ENCODE results near the gene ABCA2. TPM values are rescaled to one million over a fixed set of nuclear protein-coding genes. Genes with fewer than 3 reads are reported as not detected.

ABCA2 gene
- total RNA-seq, 1 experiment from 2014 or later = 22.4 TPM

GRCh38 chr9:137076636-137077009 is 48.6 kb upstream of the ABCA2 start:
- peaks cover 46% of the 10 kb centered on the region for H3K27me3 Mint-ChIP-seq (ENCODE audit: low read depth)
- peaks cover 7% of the 10 kb centered on the region; the same call in 1 of the 2 replicates for H3K27me3 ChIP-seq (ENCODE audit: insufficient read depth, low read length)

More at GRCh38 chr9:137076636-137077009, 48.6 kb upstream of the ABCA2 start:
- no peak overlapping the region for H3T11ph ChIP-seq (ENCODE audit: low read length)
- no peak overlapping the region for H2BK12ac ChIP-seq (ENCODE audit: insufficient read length, low read depth, low read length)
- no peak overlapping the region for H3K23ac ChIP-seq (ENCODE audit: insufficient read length, low read depth, low read length)
- no peak overlapping the region for H4K5ac ChIP-seq (ENCODE audit: insufficient read length, low read depth, low read length)
- no peaks in the 10 kb centered on the region for H3K9me3 ChIP-seq (ENCODE audit: control insufficient read depth, low read depth, low read length)
- H3K14ac ChIP-seq (ENCODE audit: insufficient read depth, low read length) = no peak overlapping the region
- no peak overlapping the region for H4K91ac ChIP-seq (ENCODE audit: insufficient read length, low read depth, low read length)
- peaks cover 17% of the 10 kb centered on the region for H3K23me2 ChIP-seq (ENCODE audit: insufficient read length, low read depth, low read length, poor library complexity, severe bottlenecking)
- H4K20me1 ChIP-seq (ENCODE audit: control insufficient read depth, insufficient read depth, insufficient read length) = peaks cover 3% of the 10 kb centered on the region
- H3K56ac ChIP-seq (ENCODE audit: insufficient read length, low read depth, low read length) = no peak overlapping the region
- no CpG with 5 or more reads among the region's 15 CpGs for WGBS (ENCODE audit: extremely low coverage, insufficient read length, low lambda C conversion rate)
- H3K4me2 ChIP-seq (ENCODE audit: insufficient read depth, insufficient read length, low read length) = peak overlapping the region; percentile 77
- Mint-ChIP-seq H3K4me1 (peaks cover 11 to 22% of the 10 kb centered on the region in 2 experiments), H3K9me3 (no peaks in the 10 kb centered on the region; a peak in 1 of 5 replicates), H3K36me3 (ENCODE audit: insufficient read depth in 1 of 3, low read depth in 3 of 3) (no peaks in the 10 kb centered on the region; a peak in 1 of 7 replicates), H3K27ac (no peak overlapping the region), H3K4me3 (peak overlapping the region; percentile 52 to 66; a peak in 4 of 5 replicates)
- H3K18ac ChIP-seq (ENCODE audit: insufficient read length, low read depth, low read length) = no peak overlapping the region
- H2AK5ac ChIP-seq (ENCODE audit: insufficient read length, low read length) = no peak overlapping the region
- H3K4ac ChIP-seq (ENCODE audit: low read depth, low read length) = no peak overlapping the region
- TF ChIP-seq, protein P1, sequence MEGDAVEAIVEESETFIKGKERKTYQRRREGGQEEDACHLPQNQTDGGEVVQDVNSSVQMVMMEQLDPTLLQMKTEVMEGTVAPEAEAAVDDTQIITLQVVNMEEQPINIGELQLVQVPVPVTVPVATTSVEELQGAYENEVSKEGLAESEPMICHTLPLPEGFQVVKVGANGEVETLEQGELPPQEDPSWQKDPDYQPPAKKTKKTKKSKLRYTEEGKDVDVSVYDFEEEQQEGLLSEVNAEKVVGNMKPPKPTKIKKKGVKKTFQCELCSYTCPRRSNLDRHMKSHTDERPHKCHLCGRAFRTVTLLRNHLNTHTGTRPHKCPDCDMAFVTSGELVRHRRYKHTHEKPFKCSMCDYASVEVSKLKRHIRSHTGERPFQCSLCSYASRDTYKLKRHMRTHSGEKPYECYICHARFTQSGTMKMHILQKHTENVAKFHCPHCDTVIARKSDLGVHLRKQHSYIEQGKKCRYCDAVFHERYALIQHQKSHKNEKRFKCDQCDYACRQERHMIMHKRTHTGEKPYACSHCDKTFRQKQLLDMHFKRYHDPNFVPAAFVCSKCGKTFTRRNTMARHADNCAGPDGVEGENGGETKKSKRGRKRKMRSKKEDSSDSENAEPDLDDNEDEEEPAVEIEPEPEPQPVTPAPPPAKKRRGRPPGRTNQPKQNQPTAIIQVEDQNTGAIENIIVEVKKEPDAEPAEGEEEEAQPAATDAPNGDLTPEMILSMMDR (conservative IDR thresholded peaks at IDR 0.05) = no peak
- no peak overlapping the region for H2BK15ac ChIP-seq (ENCODE audit: low read depth, low read length)
- no peaks in the 10 kb centered on the region for H3K79me1 ChIP-seq (ENCODE audit: insufficient read depth, low read depth, low read length, poor library complexity, severe bottlenecking)
- H4K8ac ChIP-seq (replicated peaks; ENCODE audit: insufficient read length, low read depth, low read length) = no peak overlapping the region
- no peaks in the 10 kb centered on the region for H3K79me2 ChIP-seq (ENCODE audit: insufficient read depth, low read length)
- H2BK5ac ChIP-seq (ENCODE audit: insufficient read length, low read length) = no peak overlapping the region
- no peak overlapping the region for H2BK120ac ChIP-seq (ENCODE audit: low read depth, low read length, poor library complexity, severe bottlenecking)
- no peak overlapping the region for H3K27ac ChIP-seq (ENCODE audit: insufficient read length, low read depth, low read length)
- no peak overlapping the region for H2BK20ac ChIP-seq (ENCODE audit: low read depth, low read length, poor library complexity, severe bottlenecking)
- H3K4me1 ChIP-seq (ENCODE audit: insufficient read depth, low read length) = peaks cover 3% of the 10 kb centered on the region; the same call in 1 of the 2 replicates
- no peak overlapping the region for H3K9ac ChIP-seq (ENCODE audit: extremely low read depth, insufficient read length, low read length)
- peak; percentile 58 for DNase-seq
- no peak overlapping the region for H2AFZ ChIP-seq (ENCODE audit: low read length)

Measured in H9 (cell line).